H1 (cell line): ENCODE measurements around the gene RAB40C. TPM values are rescaled to one million over a fixed set of nuclear protein-coding genes. Genes with fewer than 3 reads are reported as not detected.

ENCODE experiments used
- CTCF ChIA-PET: fragments of 300-600 bp; sonication (Branson Sonifier 250); formaldehyde crosslinking; loops from one replicate; lab custom pipeline; 2021; ENCODE audit not compliant: partially characterized antibody; lab: Charles Lee
- POLR2A ChIA-PET: fragments of 300-600 bp; sonication (Branson Sonifier 250); formaldehyde crosslinking; loops from one replicate; lab custom pipeline; 2021; ENCODE audit warnings: inconsistent platforms; ENCODE audit not compliant: partially characterized antibody; lab: Charles Lee
- DNase-seq, 2 experiments: peaks; one replicate each; pipeline versions ENCODE4 v3.0.0 to v3.0.0-alpha.2; 2010 to 2022; ENCODE audit warnings: low spot score in 2 of 2, low read depth in 1 of 2, mixed read lengths in 1 of 2
- FAIRE-seq: peaks from 2 replicates; lab custom pipeline; 2011; peaks lifted over from hg19 to GRCh38; lab: Jason Lieb, UNC
- H2AFZ ChIP-seq: 2 replicates; pipeline ENCODE4 v1.8.1; 2012; ENCODE audit warnings: low read length, inconsistent platforms
- H2AK5ac ChIP-seq: 2 replicates; pipeline ENCODE4 v1.6.1; 2013; ENCODE audit warnings: low read depth, low read length
- H2BK120ac ChIP-seq: replicated peaks from 2 replicates; pipeline ENCODE3; 2013; ENCODE audit warnings: low read depth, low read length, inconsistent platforms
- H2BK12ac ChIP-seq: 2 replicates; pipeline ENCODE4 v1.6.1; 2013; ENCODE audit warnings: low read depth, low read length
- H2BK15ac ChIP-seq: 2 replicates; pipeline ENCODE4 v1.6.1; 2013; ENCODE audit warnings: low read length
- H2BK20ac ChIP-seq: 2 replicates; pipeline ENCODE4 v1.6.1; 2013; ENCODE audit warnings: low read length
- H2BK5ac ChIP-seq: 2 replicates; pipeline ENCODE4 v1.6.1; 2013; ENCODE audit warnings: low read depth, low read length
- H3K14ac ChIP-seq: 2 replicates; pipeline ENCODE4 v1.6.1; 2013; ENCODE audit warnings: inconsistent platforms; ENCODE audit not compliant: insufficient read length
- H3K18ac ChIP-seq: 2 replicates; pipeline ENCODE4 v1.6.1; 2013; ENCODE audit warnings: low read length; ENCODE audit errors: extremely low read depth
- H3K23ac ChIP-seq: 2 replicates; pipeline ENCODE4 v1.6.1; 2013; ENCODE audit warnings: inconsistent platforms; ENCODE audit not compliant: insufficient read length
- H3K23me2 ChIP-seq: 2 replicates; pipeline ENCODE4 v1.6.1; 2013; ENCODE audit warnings: low read depth, low read length
- H3K27ac ChIP-seq: 2 replicates; pipeline ENCODE4 v1.6.1; 2011; ENCODE audit warnings: low read depth, low read length, inconsistent platforms
- H3K27me3 ChIP-seq, 4 experiments: replicated peaks in 1 of 4; 1 replicate in 1 of 4; 2 replicates in 3 of 4; pipeline versions ENCODE4 v1.6.1 to v1.8.1; 2011 to 2013; ENCODE audit warnings: low read length in 3 of 4, mild to moderate bottlenecking in 3 of 4, inconsistent platforms in 2 of 4, mixed read lengths in 2 of 4, moderate library complexity in 1 of 4; ENCODE audit not compliant: control insufficient read depth in 3 of 4, insufficient read depth in 3 of 4; ENCODE audit errors: extremely low read depth in 1 of 4
- H3K36me3 ChIP-seq, 4 experiments: 2 replicates each; pipeline versions ENCODE4 v1.6.1 to v1.8.1; 2011 to 2013; ENCODE audit warnings: mild to moderate bottlenecking in 4 of 4, low read length in 3 of 4, moderate library complexity in 2 of 4, control low read depth in 1 of 4, inconsistent platforms in 1 of 4; ENCODE audit not compliant: insufficient read depth in 4 of 4, control insufficient read depth in 2 of 4
- H3K4ac ChIP-seq: replicated peaks from 2 replicates; pipeline ENCODE3; 2013; ENCODE audit warnings: low read length, low read depth, mixed read lengths, inconsistent platforms; ENCODE audit not compliant: insufficient read length
- H3K4me1 ChIP-seq, 4 experiments: replicated peaks in 1 of 4; 1 replicate in 1 of 4; 2 replicates in 3 of 4; pipeline versions ENCODE4 v1.6.1 to v1.8.1; 2011 to 2013; ENCODE audit warnings: low read length in 3 of 4, inconsistent platforms in 2 of 4, mixed read lengths in 1 of 4; ENCODE audit not compliant: insufficient read depth in 4 of 4, control insufficient read depth in 3 of 4
- H3K4me2 ChIP-seq, 2 experiments: 2 replicates each; pipeline versions ENCODE4 v1.6.1 to v1.8.1; 2011 to 2013; ENCODE audit warnings: low read depth in 2 of 2, low read length in 2 of 2, control low read depth in 1 of 2, inconsistent platforms in 1 of 2, mild to moderate bottlenecking in 1 of 2; ENCODE audit not compliant: insufficient read depth in 1 of 2
- H3K4me3 ChIP-seq, 4 experiments: fragments of 200-600, 300-600 bp in 1 of 4; sonication (generic), shearing (Covaris generic), sonication (Bioruptor Twin) in 1 of 4; 2 replicates each; pipeline versions ENCODE4 v1.5.1 to v1.8.1; 2011 to 2016; ENCODE audit warnings: low read length in 4 of 4, low read depth in 3 of 4, control low read depth in 2 of 4, inconsistent platforms in 2 of 4, mild to moderate bottlenecking in 2 of 4, mixed read lengths in 1 of 4, moderate library complexity in 1 of 4; ENCODE audit not compliant: insufficient read depth in 2 of 4; ENCODE audit errors: extremely low read depth in 1 of 4
- H3K56ac ChIP-seq: replicated peaks from 2 replicates; pipeline ENCODE3; 2013; ENCODE audit warnings: low read depth, mild to moderate bottlenecking, mixed read lengths, low read length, inconsistent platforms; ENCODE audit not compliant: insufficient read length
- H3K79me1 ChIP-seq: 2 replicates; pipeline ENCODE4 v1.6.1; 2013; ENCODE audit warnings: low read depth, low read length, control low read depth
- H3K79me2 ChIP-seq, 2 experiments: 2 replicates each; pipeline versions ENCODE4 v1.6.1 to v1.8.1; 2012 to 2013; ENCODE audit warnings: low read length in 2 of 2, mild to moderate bottlenecking in 2 of 2, inconsistent platforms in 1 of 2; ENCODE audit not compliant: insufficient read depth in 2 of 2, control insufficient read depth in 1 of 2
- H3K9ac ChIP-seq, 4 experiments: replicated peaks in 1 of 4; 1 replicate in 1 of 4; 2 replicates in 3 of 4; pipeline versions ENCODE4 v1.6.1 to v1.8.1; 2011 to 2013; ENCODE audit warnings: low read depth in 3 of 4, low read length in 3 of 4, control low read depth in 2 of 4, mild to moderate bottlenecking in 2 of 4, moderate library complexity in 2 of 4, inconsistent platforms in 1 of 4; ENCODE audit errors: extremely low read depth in 1 of 4
- H3K9me3 ChIP-seq, 2 experiments: 2 replicates each; pipeline versions ENCODE4 v1.6.1 to v1.8.1; 2012 to 2013; ENCODE audit warnings: mild to moderate bottlenecking in 2 of 2, moderate library complexity in 2 of 2, control low read depth in 1 of 2, inconsistent platforms in 1 of 2, low read depth in 1 of 2, low read length in 1 of 2, mixed read lengths in 1 of 2; ENCODE audit not compliant: insufficient read depth in 2 of 2
- H4K20me1 ChIP-seq, 2 experiments: replicated peaks in 1 of 2; 2 replicates each; pipeline versions ENCODE3 to v1.8.1; 2011 to 2013; ENCODE audit warnings: inconsistent platforms in 2 of 2, low read length in 2 of 2, mild to moderate bottlenecking in 1 of 2; ENCODE audit not compliant: insufficient read depth in 2 of 2, control insufficient read depth in 1 of 2
- H4K5ac ChIP-seq: 2 replicates; pipeline ENCODE4 v1.6.1; 2013; ENCODE audit warnings: low read length, low read depth, mixed read lengths, inconsistent platforms; ENCODE audit not compliant: insufficient read length
- H4K8ac ChIP-seq: 2 replicates; pipeline ENCODE4 v1.8.0; 2013; ENCODE audit warnings: mild to moderate bottlenecking, moderate library complexity, low read length, inconsistent platforms; ENCODE audit not compliant: insufficient read depth; ENCODE audit errors: extremely low read depth
- H4K91ac ChIP-seq: replicated peaks from 2 replicates; pipeline ENCODE3; 2013; ENCODE audit warnings: low read length, mixed read lengths, inconsistent platforms; ENCODE audit not compliant: insufficient read length
- CTBP2 ChIP-seq: IDR thresholded peaks from 2 replicates; pipeline ENCODE4 v1.7.0; 2011; ENCODE audit warnings: borderline replicate concordance, mild to moderate bottlenecking, moderate library complexity, mixed read lengths, low read length; ENCODE audit not compliant: insufficient read depth, insufficient read length
- EGR1 ChIP-seq: IDR thresholded peaks from 2 replicates; pipeline ENCODE4 v1.6.1; 2011; ENCODE audit warnings: low read depth, low read length, borderline replicate concordance
- FOSL1 ChIP-seq: IDR thresholded peaks from 2 replicates; pipeline ENCODE4 v1.6.1; 2011; ENCODE audit warnings: mild to moderate bottlenecking, low read depth, low read length, moderate library complexity; ENCODE audit not compliant: insufficient read depth
- GABPA ChIP-seq: IDR thresholded peaks from 2 replicates; pipeline ENCODE4 v1.6.1; 2011; ENCODE audit warnings: mild to moderate bottlenecking, low read length, moderate library complexity, borderline replicate concordance; ENCODE audit not compliant: insufficient read depth
- KDM1A ChIP-seq: fragments of 200-600, 300-600 bp; sonication (generic); IDR thresholded peaks from 2 replicates; pipeline ENCODE4 v1.7.1; 2016; ENCODE audit warnings: mild to moderate bottlenecking, low read length, borderline replicate concordance
- POLR2A ChIP-seq, 2 experiments: IDR thresholded peaks; 1 replicate in 1 of 2; 2 replicates in 1 of 2; pipeline ENCODE4 v1.6.1; 2011; ENCODE audit warnings: low read depth in 2 of 2, low read length in 2 of 2, mild to moderate bottlenecking in 2 of 2; ENCODE audit errors: control extremely low read depth in 1 of 2
- RAD21 ChIP-seq, 2 experiments: IDR thresholded peaks in 1 of 2; conservative IDR thresholded peaks in 1 of 2; 2 replicates each; pipeline ENCODE4 v1.6.1; 2011; ENCODE audit warnings: low read depth in 2 of 2, low read length in 2 of 2, improper control_type of control experiment in 1 of 2, inconsistent platforms in 1 of 2, mild to moderate bottlenecking in 1 of 2, moderate library complexity in 1 of 2
- YY1 ChIP-seq: IDR thresholded peaks from 2 replicates; pipeline ENCODE4 v1.6.1; 2011; ENCODE audit warnings: low read depth, mild to moderate bottlenecking, low read length
- WGBS, 2 experiments: shearing (Covaris generic) in 1 of 2; methylation state at CpG; one replicate each; pipeline versions ENCODE4 v1.1.6 to v1.1.7; 2013 to 2015; ENCODE audit warnings: low lambda C conversion rate in 2 of 2, mixed read lengths in 2 of 2, inconsistent platforms in 1 of 2, low coverage in 1 of 2, missing lambda C conversion rate in 1 of 2; ENCODE audit not compliant: insufficient replicate concordance in 2 of 2, insufficient coverage in 1 of 2, insufficient read length in 1 of 2; ENCODE audit errors: extremely low coverage in 1 of 2, missing lambda C conversion rate in 1 of 2; 5-methylcytosine and 5-hydroxymethylcytosine counted together
- polyA plus RNA-seq, 7 experiments: library from polyadenylated mRNA; depleted of rRNA in 3 of 7; stranded (reverse) in 5 of 7; unstranded in 2 of 7; fragments of >200 nt in 5 of 7; fragments of 200-250 nt in 2 of 7; gene quantifications; 1 replicate in 5 of 7; 2 replicates in 1 of 7; 4 replicates in 1 of 7; pipeline versions ENCODE4 v1.2.1 to v1.2.3, GENCODE V29; 2011 to 2013; ENCODE audit warnings: missing spikeins in 2 of 7, mixed read lengths in 2 of 7
- total RNA-seq: library from RNA; stranded (reverse); fragmentation: NEBNext Ultra II Directional; extraction: Animal tissue kit (Norgen Biotek cat#: 25700); gene quantifications from 2 replicates; pipeline ENCODE4 v1.2.1, GENCODE V29; 2021

RAB40C gene
- total and polyA plus RNA-seq, 2 of the 8 experiments (the other 6 are each of a cell fraction or from before 2014, with no cell fraction given) = 13.9 to 15.6 TPM

- H3K23ac ChIP-seq = no peak overlapping the region
- H3K18ac ChIP-seq = no peak overlapping the region
- no peak overlapping the region for H2AK5ac ChIP-seq
- no peak overlapping the region for H3K27ac ChIP-seq
- H3K23me2 ChIP-seq = no peaks in the 10 kb centered on the region
- H2BK15ac ChIP-seq = no peak overlapping the region
- H4K8ac ChIP-seq = no peak overlapping the region
- peaks cover 2 to 6% of the 10 kb centered on the region in 2 experiments for H4K20me1 ChIP-seq
- H3K79me2 ChIP-seq = peaks cover 0 to 4% of the 10 kb centered on the region in 2 experiments; a peak in 1 of 4 replicates
- H3K56ac ChIP-seq = no peak overlapping the region
- no peaks in the 10 kb centered on the region for H3K9me3 ChIP-seq
- H3K9ac ChIP-seq = no peak overlapping the region
- no peak overlapping the region for H4K5ac ChIP-seq
- no peaks in the 10 kb centered on the region for H3K27me3 ChIP-seq
- no peak overlapping the region for H2AFZ ChIP-seq
- H2BK120ac ChIP-seq = no peak overlapping the region
- no peak overlapping the region for H2BK5ac ChIP-seq
- no peak overlapping the region for H2BK20ac ChIP-seq
- ChIA-PET CTCF (interaction anchor here (0.7 to 1.9 kb wide), 12 partner anchors 9 to 596 kb away, joined by 3 to 17 read pairs (median 4); no protein-coding TSS in a partner anchor), POLR2A (interaction anchor here (1.2 kb wide), 1 partner anchor 10 kb away, joined by 3 read pairs; no protein-coding TSS in a partner anchor)
- no peak overlapping the region for H4K91ac ChIP-seq
- no peak overlapping the region for H3K14ac ChIP-seq
- 95% methylated on average over 4 of the region's 54 CpGs; no CpG with 5 or more reads in 1 of the 2 experiments for WGBS, 2 experiments
- no peak overlapping the region for H3K4me2 ChIP-seq
- no peak overlapping the region for H2BK12ac ChIP-seq
- H3K4me3 ChIP-seq = no peak overlapping the region
- H3K4me1 ChIP-seq = no peaks in the 10 kb centered on the region
- FAIRE-seq (no peak), DNase-seq (peak in 1 of 2 experiments; percentile 86)
- H3K79me1 ChIP-seq = no peaks in the 10 kb centered on the region
- H3K36me3 ChIP-seq = peaks cover 0 to 32% (median 2%) of the 10 kb centered on the region in 4 experiments; a peak in 2 of 8 replicates
- H3K4ac ChIP-seq = no peak overlapping the region
- TF ChIP-seq GABPA = peak; percentile 87
- peak; percentile 3 to 49; a peak in 2 of 4 replicates for TF ChIP-seq RAD21 (IDR thresholded peaks at IDR 0.05 in 1 of 2, conservative IDR thresholded peaks at IDR 0.05 in 1 of 2; ENCODE audit: low read depth in 2 of 2, low read length in 2 of 2)
- TF ChIP-seq CTBP2 = no peak
- peak; percentile 59; the same call in 1 of the 2 replicates for TF ChIP-seq EGR1
- 0 out of 2 replicates have a peak, but pooled peaks have one; percentile 25 for TF ChIP-seq YY1
- TF ChIP-seq KDM1A = 0 out of 2 replicates have a peak, but pooled peaks have one; percentile 31
- TF ChIP-seq POLR2A (IDR thresholded peaks at IDR 0.05; ENCODE audit: control extremely low read depth in 1 of 2, low read depth in 2 of 2, low read length in 2 of 2) = no peak
- 0 out of 2 replicates have a peak, but pooled peaks have one; percentile 53 for TF ChIP-seq FOSL1
Measured at GRCh38 chr16:549544-550263, 40.2 kb upstream of the RAB40C start.
